ENCODE measurements around the gene NKAIN4. TPM values are rescaled to one million over a fixed set of nuclear protein-coding genes. Genes with fewer than 3 reads are reported as not detected.

The NKAIN4 gene
- total RNA-seq: not detected

GRCh38 chr20:63254232-63254605 lies at the start of gene NKAIN4:
NKAIN4 (minus strand) TSS chr20:63254463; CDS start chr20:63254450, 13 bp downstream.
- Histone ChIP-seq H3K4me3 (peak within 1 kb of the TSS in 2 of 4 donors; percentile 26 to 41), H3K27ac (no peak within 1 kb of the TSS), H3K36me3 (no peaks in the 10 kb centered on the region), H3K27me3 (peaks cover 0 to 20% of the 10 kb centered on the region in 2 donors), H3K4me1 (peaks cover 0 to 12% (median 8%) of the 10 kb centered on the region in 4 donors), H3K9me3 (no peaks in the 10 kb centered on the region)
- DNase-seq: no peak
- TF ChIP-seq CTCF (IDR thresholded peaks at IDR 0.05) (no peak), POLR2A (IDR thresholded peaks at IDR 0.05) (no peak)

DNA sequence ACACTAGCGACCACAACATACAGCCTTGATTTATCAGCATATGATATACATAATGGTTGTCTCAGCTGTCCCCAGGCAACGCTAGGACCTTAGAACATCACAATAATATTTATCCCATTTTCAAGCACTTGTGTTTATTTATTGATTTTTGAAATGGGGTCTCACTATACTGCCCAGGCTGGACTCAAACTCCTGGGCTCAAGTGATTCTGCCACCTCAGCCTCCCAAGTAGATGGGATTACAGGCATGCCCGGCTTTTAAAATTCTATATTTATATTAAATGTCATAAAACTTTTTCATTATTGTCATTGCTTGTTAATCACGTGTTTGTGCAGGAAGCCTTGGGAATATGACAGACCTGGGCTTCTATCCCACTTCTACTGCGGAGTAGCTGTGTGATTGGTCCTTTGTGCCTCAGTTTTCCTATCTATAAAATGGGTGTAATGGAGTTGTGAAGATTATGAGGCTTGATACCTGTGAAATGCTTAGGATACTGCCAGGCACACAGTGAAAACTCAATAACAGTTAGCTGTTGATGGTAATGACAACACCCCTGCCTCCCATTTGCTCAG lies 48.9 kb upstream of the NKAIN4 start:
- H3K4me1 ChIP-seq: no peaks in the 10 kb centered on the region
- TF ChIP-seq POLR2A (IDR thresholded peaks at IDR 0.05) (no peak), CTCF (IDR thresholded peaks at IDR 0.05) (no peak)
- DNase-seq: no peak
- H3K36me3 ChIP-seq: no peaks in the 10 kb centered on the region
- H3K27ac ChIP-seq: no peak overlapping the region
- H3K4me3 ChIP-seq: no peak overlapping the region
- H3K27me3 ChIP-seq: no peaks in the 10 kb centered on the region
- no peaks in the 10 kb centered on the region for H3K9me3 ChIP-seq

DNA sequence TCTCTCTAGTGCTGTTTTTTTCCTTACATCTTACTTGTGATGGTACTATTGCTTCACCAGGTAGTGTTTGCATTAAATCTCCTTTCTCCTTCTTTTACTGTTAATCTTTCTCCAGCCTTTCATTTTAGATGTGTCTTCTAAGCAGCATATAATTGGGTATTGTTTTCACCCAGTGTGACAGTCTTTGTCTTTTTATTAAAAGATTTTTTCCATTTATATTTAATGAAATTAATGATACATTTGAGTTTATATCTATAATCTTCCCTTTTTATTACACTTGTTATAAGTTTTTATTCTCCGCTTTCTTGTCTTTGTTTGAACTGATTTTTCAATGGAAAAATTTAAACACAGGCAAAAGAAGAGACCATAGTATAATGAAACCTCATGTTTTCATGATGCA lies 47.4 kb upstream of the NKAIN4 start:
- no peaks in the 10 kb centered on the region for H3K36me3 ChIP-seq
- no peak for DNase-seq
- H3K9me3 ChIP-seq: no peaks in the 10 kb centered on the region
- no peak overlapping the region for H3K27ac ChIP-seq
- no peaks in the 10 kb centered on the region for H3K4me1 ChIP-seq
- H3K27me3 ChIP-seq: no peaks in the 10 kb centered on the region
- TF ChIP-seq CTCF (IDR thresholded peaks at IDR 0.05) (no peak), POLR2A (IDR thresholded peaks at IDR 0.05) (no peak)
- no peak overlapping the region for H3K4me3 ChIP-seq

DNA sequence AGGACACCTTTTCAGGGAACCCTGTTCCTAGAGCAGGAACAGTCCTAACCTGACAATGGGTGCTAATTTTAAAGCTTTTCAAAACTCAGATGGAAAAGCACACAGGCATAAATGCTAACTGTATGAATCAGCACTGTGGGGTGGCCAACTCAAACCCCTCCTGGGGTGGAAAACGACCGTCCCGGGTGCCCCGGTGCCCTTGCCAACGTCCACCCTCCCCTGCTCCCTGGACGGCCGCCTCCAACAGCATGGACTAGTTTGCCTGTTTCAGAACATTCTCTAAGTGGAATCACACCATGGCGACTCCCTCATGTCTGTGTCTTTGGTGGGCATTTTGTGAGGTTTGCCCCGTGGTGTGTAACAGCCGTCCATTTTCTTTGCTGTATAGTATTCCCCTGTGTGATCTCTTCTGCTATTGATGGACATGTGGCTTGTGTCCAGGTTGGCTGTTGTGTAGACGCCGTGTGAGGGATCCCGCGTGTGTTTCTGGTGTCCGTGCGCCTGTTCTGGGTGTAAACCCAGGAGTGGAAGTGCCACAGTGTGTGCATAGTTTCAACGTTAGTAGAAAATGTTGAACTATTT lies 44.6 kb upstream of the NKAIN4 start:
- Histone ChIP-seq H3K9me3 (no peaks in the 10 kb centered on the region), H3K27me3 (peaks cover 0 to 4% of the 10 kb centered on the region in 2 donors), H3K36me3 (no peaks in the 10 kb centered on the region), H3K27ac (no peak overlapping the region), H3K4me1 (no peaks in the 10 kb centered on the region), H3K4me3 (no peak overlapping the region)
- TF ChIP-seq POLR2A (IDR thresholded peaks at IDR 0.05) (no peak), CTCF (IDR thresholded peaks at IDR 0.05) (no peak)
- DNase-seq: no peak

GRCh38 chr20:63297796-63298572 lies 43.7 kb upstream of the NKAIN4 start:
- Histone ChIP-seq H3K4me1 (no peaks in the 10 kb centered on the region), H3K36me3 (no peaks in the 10 kb centered on the region), H3K27ac (no peak overlapping the region), H3K27me3 (peaks cover 0 to 4% of the 10 kb centered on the region in 2 donors), H3K9me3 (no peaks in the 10 kb centered on the region), H3K4me3 (no peak overlapping the region)
- no peak for DNase-seq
- TF ChIP-seq POLR2A (IDR thresholded peaks at IDR 0.05) (no peak), CTCF (IDR thresholded peaks at IDR 0.05) (no peak)
